Measurements from ENCODE around the gene LUM.

GRCh38 chr12:91070936-91071335 is 40.4 kb downstream of the LUM start:
- no peak for TF ChIP-seq RAD21 (IDR thresholded peaks at IDR 0.05; ENCODE audit: low read length)
- no peak for TF ChIP-seq CTCF (IDR thresholded peaks at IDR 0.05)
- no peak for TF ChIP-seq JUND (IDR thresholded peaks at IDR 0.05)
- no peak for TF ChIP-seq POLR2AphosphoS5 (IDR thresholded peaks at IDR 0.05; ENCODE audit: low read depth, low read length)
- no peak for TF ChIP-seq EP300 (IDR thresholded peaks at IDR 0.05; ENCODE audit: borderline replicate concordance in 1 of 2, low read depth in 1 of 2, low read length in 1 of 2)
- no peak for TF ChIP-seq MAX (IDR thresholded peaks at IDR 0.05; ENCODE audit: low read depth)
- no peak for TF ChIP-seq EZH2phosphoT487 (IDR thresholded peaks at IDR 0.05; ENCODE audit: borderline replicate concordance, low read depth)
- TF ChIP-seq RCOR1 (IDR thresholded peaks at IDR 0.05; ENCODE audit: low read length) = no peak
- no peak for TF ChIP-seq ELF1 (IDR thresholded peaks at IDR 0.05)
- TF ChIP-seq SMC3 (IDR thresholded peaks at IDR 0.05; ENCODE audit: low read depth, low read length) = no peak
- TF ChIP-seq REST (IDR thresholded peaks at IDR 0.05; ENCODE audit: low read depth, low read length) = no peak
- no peak for TF ChIP-seq TEAD4 (IDR thresholded peaks at IDR 0.05; ENCODE audit: borderline replicate concordance, insufficient read depth)
- TF ChIP-seq TAF1 (IDR thresholded peaks at IDR 0.05; ENCODE audit: borderline replicate concordance, low read depth, low read length) = no peak
- no peak for TF ChIP-seq MXI1 (IDR thresholded peaks at IDR 0.05; ENCODE audit: low read depth, low read length)
